Hematopoietic multipotent progenitor cell treated with erythropoietin and hydrocortisone succinate and interleukin-3 and kit ligand, for 8 days (in vitro differentiated cells): ENCODE results near the gene DPPA3.
"Not testable (repeated sequence)": the region's sequence is repeated elsewhere in the genome, so short reads cannot be mapped to it uniquely, and the experiment has no call there.

Source experiments
- DNase-seq: peaks from one replicate; pipeline ENCODE4 v3.0.0-alpha.2; 2015

The DPPA3 gene

DNA sequence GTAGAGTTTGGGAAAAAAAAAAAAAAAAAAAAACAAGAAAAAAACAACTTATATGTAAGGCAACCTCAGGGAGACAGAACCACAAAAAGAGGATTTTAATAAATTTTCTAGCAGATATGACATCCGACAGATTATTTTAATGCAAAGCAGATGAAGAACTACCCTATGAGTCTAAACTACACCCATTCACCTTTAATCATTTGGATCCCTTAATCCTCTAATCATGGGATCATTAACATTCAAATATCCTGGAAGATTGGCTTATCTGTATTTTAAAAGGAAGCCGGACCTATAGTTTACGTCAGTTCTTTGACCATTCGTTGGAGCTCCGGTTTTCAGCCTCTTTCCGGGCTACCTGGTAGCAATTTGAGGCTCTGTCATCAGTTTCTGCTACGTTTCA, at the start of gene DPPA3:
TSS of gene DPPA3 (plus strand) at position 301 of the 400 bp plus-strand sequence. CDS start 138 bp downstream, outside the sequence.
- no peak for DNase-seq

DNA sequence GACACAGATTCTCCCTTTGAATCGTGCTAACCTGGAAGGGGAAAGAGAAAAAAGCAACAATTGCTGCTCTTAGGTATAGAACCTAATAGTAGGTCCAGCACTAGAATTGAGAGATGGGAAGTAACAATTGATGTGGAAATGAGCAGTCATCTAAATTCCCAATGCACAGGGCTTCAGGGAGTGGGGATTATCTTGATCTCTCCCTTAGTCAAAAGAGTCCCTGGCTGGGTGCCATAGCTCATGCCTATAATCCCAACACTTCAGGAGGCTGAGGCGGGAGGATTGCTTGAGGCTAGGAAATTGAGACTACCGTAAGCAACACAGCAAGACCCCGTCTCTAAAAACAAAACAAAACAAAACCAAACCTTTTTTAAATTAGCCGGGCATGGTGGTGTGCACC, 49.5 kb upstream of the DPPA3 start:
- no peak for DNase-seq

GRCh38 chr12:7666595-7666994, 44.6 kb upstream of the DPPA3 start:
- no peak for DNase-seq

- peak; percentile 48 for DNase-seq
These were observed 44.1 kb upstream of the DPPA3 start for GRCh38 chr12:7667125-7667524.

DNA sequence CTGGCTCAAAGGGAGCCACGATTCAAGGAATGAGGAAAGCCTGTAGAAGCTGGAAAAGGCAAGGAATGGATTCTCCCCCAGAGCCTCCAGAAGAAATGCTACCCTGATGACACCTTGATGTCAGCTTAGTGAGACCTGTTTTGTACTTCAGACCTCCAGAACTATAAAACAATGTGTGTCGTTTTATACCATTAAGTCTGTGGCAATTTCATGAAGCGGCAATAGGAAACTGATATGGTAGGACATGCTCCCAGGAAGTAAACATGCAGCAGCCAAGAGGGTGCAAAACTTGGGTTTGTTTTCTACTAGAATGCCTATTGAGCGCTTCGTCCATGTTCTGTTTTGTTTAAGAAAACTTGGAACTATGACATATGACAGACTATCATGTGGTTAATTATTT, 43.1 kb upstream of the DPPA3 start:
- no peak for DNase-seq

GRCh38 chr12:7675455-7675854, 35.8 kb upstream of the DPPA3 start:
- not testable (repeated sequence) for DNase-seq

DNA sequence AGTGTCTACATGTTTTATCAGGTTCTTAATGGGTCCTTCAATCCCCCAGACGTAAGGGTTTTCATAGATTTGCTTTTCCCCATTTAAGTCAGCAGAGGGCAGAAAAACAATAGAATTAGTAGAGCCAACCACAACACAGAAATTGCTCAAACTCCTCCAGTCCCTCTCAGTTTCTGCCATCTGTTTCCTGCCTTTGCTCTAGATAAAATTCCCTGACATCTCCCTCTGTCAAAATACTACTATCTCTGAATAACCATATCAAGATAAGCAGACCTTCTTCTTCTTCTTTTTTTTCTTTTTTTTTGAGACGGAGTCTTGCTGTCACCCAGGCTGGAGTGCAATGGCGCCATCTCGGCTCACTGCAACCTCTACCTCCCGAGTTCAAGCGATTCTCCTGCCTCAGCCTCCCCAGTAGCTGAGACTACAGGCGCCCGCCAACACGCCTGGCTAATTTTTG, 33.8 kb upstream of the DPPA3 start:
- peak; percentile 94 for DNase-seq

- DNase-seq, result peak; percentile 12
These were observed 32.5 kb upstream of the DPPA3 start for GRCh38 chr12:7678744-7679143.

GRCh38 chr12:7679251-7680045, 31.8 kb upstream of the DPPA3 start:
- DNase-seq, result no peak

DNA sequence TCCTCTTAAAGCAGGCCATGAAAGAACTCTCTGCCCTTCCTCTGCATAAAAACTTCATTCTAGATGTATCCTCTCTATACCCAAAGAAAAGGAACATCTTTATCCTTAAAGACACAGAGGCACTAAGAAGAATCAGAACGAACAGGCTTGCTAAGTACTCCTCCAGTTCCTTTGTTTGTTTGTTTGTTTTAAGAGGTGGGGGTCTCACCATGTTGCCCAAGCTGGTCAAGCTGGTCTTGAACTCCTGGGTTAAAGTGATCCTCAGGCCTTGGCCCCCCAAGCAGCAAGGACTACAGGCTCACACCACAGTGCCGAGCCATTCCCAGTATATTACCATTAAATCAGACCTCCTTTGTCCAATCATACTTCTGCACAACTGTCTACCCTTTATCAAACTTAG, 29.7 kb upstream of the DPPA3 start:
- no peak for DNase-seq

- no peak for DNase-seq
These were observed 17.4 kb upstream of the DPPA3 start for GRCh38 chr12:7693793-7694192.

- no peak for DNase-seq
These were observed 16.5 kb upstream of the DPPA3 start for GRCh38 chr12:7694556-7695236.

GRCh38 chr12:7695237-7695560, 16.0 kb upstream of the DPPA3 start:
- DNase-seq, result peak; percentile 21

- DNase-seq, result peak; percentile 63
These were observed 15.6 kb upstream of the DPPA3 start, which contains the start of gene GDF3 for GRCh38 chr12:7695566-7696197. Gene GDF3 (minus strand): TSS chr12:7695775. CDS start chr12:7695728, 47 bp downstream.

- DNase-seq, result no peak
These were observed 5.4 kb upstream of the DPPA3 start for GRCh38 chr12:7705846-7706245.

GRCh38 chr12:7709969-7710675, 1.1 kb upstream of the DPPA3 start:
- DNase-seq, result no peak

DNA sequence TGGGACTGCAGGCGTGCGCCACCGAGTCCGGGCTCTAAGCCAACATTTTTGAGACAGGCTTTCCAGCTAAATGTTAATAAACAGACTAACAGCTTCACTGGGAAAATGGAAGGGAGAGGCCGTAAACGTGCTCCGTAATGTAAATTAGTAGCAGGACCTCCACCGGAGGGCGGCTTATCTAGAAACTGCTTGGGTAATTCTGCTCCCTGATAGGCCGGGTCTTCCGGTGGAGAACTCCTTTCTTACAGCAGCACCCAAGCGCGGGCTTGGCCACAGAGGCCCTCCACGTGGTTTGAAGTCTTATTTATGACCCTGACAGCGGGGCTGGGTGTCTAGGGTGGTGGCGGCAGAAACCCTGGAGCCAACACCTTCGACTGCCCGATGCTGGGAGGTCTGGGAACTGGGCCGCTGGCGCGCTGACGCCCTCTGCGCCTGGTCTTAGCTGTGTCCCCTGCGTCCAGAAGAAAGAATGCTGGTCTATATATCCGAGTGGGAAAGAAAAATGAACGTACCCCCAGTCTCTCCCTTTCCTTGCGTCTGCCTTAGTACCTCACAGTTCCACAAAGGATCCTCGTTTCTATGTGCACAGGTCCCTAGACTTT, 1.7 kb downstream of the DPPA3 start:
- no peak for DNase-seq

DNA sequence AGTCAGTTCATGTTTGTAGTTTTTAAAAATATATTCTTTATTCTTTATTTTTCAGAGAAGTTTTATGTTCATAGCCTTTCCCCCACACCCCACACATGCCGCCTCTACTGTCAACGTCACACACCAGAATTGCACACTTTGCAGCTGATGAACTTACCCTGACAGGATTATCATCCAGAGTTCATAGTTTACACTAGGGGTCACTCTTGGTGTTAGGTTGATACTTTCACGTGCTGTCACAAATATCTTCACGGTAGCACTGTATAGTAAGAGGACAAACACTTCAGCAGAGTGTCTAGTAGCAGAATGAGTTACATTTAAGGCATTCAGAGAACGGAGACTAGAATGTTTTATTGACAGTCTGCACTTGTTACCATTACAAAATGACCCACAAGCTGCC, 5.1 kb downstream of the DPPA3 start:
- DNase-seq, result peak; percentile 69

- DNase-seq, result no peak
These were observed 8.9 kb downstream of the DPPA3 start for GRCh38 chr12:7719946-7720730.

GRCh38 chr12:7723926-7724325, 12.7 kb downstream of the DPPA3 start:
- DNase-seq, result no peak

- no peak for DNase-seq
These were observed 18.5 kb downstream of the DPPA3 start for GRCh38 chr12:7729746-7730145.

- peak; percentile 51 for DNase-seq
These were observed 19.8 kb downstream of the DPPA3 start for GRCh38 chr12:7730984-7731383.
